SH-SY5Y (cell line): Measurements from ENCODE around the gene PPHLN1.

ENCODE experiments used
- GATA2 ChIP-seq: IDR thresholded peaks from 2 replicates; pipeline ENCODE4 v1.6.1; 2011; ENCODE audit warnings: mild to moderate bottlenecking, low read depth, low read length
- GATA3 ChIP-seq: IDR thresholded peaks from 2 replicates; pipeline ENCODE4 v1.6.1; 2011; ENCODE audit warnings: low read depth, mild to moderate bottlenecking, low read length, moderate library complexity

The PPHLN1 gene

DNA sequence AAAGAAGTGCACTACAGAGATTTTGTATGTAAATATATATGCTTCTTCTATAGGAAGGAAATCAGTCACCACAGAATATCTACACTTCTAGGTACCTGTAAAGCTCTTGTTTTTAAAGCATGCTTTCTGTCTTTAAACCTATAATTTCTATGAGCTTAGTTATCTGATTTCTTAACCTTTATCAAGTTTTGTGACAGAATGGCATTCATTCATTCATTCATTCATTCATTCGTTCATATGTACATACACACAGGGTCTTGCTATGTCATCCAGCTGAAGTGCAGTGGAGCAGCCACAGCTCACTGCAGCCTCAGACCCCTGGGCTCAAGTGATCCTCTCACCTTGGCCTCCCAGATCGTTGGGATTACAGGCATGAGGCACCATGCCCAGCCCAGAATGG is 16.1 kb downstream of the PPHLN1 start:
- TF ChIP-seq GATA2 = no peak
- no peak for TF ChIP-seq GATA3

DNA sequence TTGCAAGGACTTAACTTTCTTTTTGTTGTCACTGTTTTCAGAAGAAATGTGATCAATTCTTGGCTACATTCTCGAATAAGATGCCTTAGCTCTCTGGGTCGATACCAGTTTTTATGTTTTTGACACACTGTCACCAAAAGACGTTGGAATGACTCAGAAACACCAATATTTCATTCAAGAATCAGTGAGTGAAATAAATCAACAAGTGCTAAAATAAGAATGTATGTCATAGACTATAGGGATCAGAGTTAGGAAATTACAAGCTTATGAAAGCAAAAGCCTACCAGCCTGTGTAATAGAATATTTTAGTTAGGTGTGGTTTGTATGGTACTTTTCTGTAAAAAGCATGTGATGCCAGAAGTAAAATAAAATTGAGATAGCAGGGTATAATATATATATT is 17.8 kb downstream of the PPHLN1 start:
- TF ChIP-seq GATA2 (no peak), GATA3 (no peak)

DNA sequence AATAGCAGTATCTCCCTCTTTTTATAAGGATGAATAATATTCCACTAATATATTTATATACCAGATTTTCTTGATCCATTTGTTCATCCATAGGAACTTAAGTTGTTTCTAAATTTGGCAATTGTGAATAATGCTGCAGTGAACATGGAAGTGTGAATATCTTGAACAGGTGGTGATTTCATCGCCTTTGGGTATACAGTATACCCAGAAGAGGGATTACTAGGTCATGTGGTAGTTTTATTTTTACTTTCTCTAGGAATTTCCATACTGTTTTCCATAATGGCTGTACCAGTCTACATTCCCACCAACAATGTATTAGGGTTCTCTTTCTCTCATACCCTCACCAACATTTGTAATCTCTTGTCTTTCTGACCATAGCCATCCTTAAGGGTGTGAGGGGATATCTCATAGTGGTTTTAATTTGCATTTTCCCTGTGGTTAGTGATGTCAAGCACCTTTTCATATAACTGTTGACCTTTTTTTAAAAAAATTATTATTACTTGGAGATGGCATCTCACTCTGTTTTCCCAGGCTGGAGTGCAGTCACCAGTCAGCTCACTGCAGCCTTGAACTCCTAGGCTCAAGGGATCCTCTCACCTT is 20.5 kb downstream of the PPHLN1 start:
- no peak for TF ChIP-seq GATA2
- no peak for TF ChIP-seq GATA3

DNA sequence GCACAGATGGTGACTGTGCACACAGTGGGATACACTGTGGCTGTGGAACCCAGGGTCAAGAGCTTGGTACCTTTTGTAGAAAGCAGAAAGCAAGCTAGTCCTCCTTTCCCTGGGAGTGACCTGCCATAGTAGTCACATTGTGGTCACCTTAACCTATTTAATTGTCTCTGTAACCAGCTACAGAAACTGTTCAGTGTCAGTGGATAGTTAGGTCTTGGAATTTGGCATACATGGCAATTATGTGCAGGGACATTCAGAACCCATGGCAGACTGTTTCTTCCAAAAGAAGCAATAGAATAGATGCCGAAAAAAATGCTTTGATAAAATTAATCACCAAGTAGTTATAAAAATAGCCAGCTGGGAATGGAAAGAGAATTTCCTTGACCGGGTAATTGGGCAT is 30.4 kb downstream of the PPHLN1 start:
- TF ChIP-seq GATA3 (no peak), GATA2 (no peak)

DNA sequence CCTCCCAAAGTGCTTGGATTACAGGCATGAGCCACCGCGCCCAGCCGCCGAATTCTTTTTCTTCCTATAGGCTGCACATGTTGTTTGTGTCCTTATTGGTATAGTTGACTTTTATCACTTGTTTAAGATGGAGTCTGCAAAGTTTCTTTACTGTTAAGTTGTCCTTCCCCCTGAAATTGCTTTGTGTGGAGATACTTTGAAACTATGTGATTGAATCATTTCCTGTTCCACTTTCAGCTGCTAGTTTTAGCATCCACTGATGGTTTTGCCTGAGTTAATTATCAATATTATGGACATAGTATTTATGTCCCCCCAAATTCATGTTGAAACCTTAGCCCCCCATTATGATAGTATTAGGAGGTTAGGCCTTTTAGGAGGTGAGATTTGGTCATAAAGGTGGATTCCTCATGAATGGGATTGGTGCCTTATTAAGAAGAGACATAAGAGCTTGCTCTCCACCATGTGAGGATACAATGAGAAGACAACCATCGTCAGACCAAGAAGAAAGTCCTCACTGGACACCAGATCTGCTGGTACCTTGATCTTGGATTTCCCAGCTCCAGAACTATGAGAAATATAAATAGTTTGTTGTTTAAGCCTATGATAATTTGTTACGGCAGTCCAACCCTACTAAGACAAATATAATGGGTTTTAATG is 34.9 kb downstream of the PPHLN1 start:
- TF ChIP-seq GATA2 = no peak
- TF ChIP-seq GATA3 = no peak

DNA sequence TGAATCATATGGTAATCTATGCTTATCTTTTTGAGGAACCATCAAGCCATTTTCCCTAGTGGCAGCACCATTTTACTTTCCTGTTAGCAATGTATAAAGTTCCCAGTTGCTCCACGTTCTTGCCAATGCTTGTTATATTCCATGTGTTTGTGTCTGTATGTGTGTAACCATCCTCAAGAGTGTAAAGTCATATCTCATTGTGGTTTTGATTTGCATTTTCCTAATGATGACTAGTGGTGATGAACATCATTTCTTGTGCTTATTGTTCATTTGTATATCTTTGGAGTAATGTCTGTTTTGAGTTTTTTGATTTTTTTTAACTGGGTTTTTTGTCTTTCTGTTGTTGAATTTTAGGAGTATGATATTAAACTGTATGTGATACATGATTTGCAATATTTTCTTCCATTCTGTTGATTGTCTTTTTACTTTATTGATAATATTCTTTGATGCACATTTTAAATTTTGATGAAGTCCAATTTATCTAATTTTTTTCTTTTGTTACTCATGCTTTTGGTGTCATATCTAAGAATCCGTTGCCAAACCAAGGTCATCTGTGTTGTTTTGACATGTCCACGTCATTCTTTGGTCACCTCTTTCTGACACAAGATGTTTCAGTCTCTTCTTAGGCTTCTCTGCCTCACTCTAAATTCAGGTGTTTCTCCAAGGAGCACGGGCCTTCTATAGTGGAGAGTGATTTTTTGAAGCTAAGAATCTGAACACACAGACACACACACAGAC is 36.1 kb downstream of the PPHLN1 start:
- TF ChIP-seq GATA2 (no peak), GATA3 (no peak)

DNA sequence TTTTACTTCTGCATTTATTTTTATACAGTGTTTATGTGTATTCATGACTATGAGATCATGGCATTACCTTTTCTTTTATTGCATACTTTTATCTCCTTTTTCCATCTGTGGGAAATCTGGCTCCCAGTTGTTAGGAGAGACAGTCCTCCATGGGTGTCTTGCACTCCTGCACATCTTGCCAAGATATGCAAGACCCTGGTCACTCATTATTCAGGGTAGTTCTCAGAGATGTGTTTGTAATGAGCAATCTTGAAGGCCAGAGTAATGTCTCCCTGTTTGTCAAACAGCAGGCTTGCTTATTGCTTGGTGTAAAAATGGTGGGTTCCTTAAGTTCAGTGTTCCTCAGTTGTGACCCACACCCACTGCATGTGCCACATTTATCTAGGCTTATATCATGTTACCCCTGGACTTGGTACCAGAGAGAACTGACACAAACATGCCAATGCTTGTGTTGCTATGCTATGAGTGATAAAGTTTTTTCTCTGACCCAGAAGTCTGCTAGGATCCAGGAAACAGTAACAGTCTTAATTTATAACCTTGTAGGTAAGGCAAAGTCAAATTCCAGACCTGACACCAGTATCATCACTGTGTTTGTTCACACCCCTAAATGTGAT is 36.8 kb downstream of the PPHLN1 start:
- no peak for TF ChIP-seq GATA2
- TF ChIP-seq GATA3 = no peak

DNA sequence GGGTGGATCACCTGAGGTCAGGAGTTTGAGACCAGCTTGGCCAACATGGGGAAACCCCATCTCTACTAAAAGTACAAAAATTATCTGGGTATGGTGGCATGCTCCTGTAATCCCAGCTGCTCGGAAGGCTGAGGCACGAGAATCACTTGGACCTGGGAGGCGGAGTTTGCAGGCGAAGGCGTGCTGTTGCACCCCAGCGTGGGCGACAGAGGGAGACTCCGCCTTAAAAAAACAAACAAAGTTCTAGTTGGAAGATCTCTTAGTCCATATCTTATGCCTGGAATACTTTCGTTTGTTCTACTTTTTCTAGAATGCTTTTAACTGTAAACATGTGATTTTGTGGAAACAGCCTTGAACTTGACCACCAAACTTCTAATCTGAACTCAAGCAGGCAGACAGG is 38.7 kb downstream of the PPHLN1 start:
- TF ChIP-seq GATA2 (no peak), GATA3 (no peak)

DNA sequence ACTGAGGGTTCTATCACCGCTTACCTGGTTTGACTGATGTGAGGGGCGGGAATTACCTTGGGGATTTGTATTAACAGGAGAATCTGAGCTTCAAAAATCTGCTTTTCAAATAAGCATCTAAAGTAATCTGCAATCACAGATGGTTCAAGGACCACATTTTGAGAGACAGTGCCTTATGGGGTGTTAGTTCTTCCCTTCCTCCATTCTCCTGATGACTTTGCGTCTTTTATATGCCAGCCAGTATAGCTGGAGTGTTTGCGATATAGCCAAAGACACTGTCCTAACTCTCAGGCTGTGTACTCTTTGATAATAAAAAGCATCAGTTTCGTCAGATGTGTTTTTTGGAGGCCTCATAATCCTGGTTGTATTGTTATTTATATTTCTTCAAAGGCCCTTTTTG is 39.5 kb downstream of the PPHLN1 start:
- no peak for TF ChIP-seq GATA2
- TF ChIP-seq GATA3 = no peak

DNA sequence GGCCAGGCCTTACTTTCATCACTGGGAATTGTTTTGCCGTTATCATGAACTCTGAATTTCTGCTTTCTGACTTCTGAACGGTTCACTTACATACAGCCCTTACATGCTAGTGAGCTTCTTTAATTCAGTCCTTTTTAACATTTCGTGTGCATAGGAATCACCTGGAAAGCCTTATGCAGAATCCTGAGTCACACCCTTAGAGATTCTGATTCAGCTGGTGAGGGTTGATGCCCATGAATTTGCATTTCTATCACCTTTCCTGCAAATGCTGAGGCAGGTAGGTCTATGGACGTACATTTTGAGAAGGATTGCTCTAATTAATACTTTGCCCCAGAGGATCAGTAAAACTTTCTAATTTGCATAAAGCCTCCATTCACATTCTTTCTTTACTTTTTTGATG is 44.0 kb downstream of the PPHLN1 start:
- TF ChIP-seq GATA3 = no peak
- TF ChIP-seq GATA2 = no peak

DNA sequence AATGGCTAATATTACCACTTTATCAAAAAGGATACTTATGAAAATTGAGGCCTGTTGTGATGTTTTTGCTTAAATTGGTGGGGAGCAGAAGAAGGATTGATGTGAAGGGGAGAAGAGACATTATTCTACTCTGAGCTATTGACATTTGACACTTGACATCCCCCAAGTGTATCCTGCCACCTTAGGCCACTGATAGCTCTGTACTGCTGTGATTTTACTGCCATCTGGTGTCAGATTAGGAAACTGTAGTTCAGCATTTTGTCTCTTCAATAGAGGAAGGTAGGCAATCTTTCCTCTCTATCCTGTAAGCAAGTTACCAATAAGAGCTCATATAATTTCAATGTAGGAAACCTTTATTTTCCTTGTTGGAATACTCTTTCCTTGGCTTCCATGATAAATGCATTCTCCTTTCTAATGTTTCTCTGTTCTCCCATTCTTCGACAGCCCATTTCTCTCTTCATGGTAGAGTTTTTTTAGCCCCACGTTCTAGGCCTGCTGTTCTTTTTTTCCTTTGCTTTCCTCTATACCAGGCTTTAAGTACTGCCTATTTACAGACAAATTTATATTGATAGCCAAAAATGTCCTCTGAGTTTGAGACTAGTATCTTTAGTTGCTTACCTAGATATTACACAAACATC is 46.3 kb downstream of the PPHLN1 start:
- no peak for TF ChIP-seq GATA3
- no peak for TF ChIP-seq GATA2

DNA sequence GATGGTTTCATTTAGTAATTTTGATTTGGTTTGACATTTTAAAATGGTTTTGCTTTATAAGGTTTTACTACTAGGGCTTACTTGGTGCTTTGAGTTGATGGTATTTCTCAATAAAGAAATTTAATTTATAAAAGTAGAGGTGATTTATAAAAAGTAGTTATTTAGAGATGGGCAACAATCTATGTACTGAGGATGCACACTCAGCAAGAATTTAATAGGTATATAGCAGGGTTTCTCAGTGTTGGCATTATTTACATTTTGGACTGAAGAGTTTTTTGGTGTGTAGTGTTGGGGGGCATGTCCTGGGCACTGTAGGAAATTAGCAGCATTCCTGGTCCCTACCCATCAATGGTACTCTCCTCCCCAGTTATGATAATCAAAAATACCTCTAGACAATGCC is 47.7 kb downstream of the PPHLN1 start:
- TF ChIP-seq GATA2 = no peak
- TF ChIP-seq GATA3 = no peak

DNA sequence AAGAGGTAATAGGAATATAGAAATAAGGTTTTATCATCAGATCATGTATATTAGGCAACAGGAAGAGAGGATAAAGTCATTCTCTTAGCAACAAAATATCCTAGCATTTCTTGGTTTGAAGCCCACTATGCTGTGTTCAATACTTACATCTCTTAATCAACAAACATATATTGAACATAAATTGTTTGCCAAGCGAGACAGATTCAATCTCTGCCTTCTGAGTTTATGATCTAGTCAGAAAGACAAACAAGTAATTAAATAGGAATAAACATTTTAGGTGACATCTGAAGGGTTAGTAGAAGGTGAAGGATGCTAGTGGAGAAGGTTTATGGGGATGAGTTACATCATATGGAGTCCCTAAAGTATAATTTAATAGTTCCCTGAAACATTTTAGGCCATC is 54.8 kb downstream of the PPHLN1 start:
- TF ChIP-seq GATA3 (no peak), GATA2 (no peak)

DNA sequence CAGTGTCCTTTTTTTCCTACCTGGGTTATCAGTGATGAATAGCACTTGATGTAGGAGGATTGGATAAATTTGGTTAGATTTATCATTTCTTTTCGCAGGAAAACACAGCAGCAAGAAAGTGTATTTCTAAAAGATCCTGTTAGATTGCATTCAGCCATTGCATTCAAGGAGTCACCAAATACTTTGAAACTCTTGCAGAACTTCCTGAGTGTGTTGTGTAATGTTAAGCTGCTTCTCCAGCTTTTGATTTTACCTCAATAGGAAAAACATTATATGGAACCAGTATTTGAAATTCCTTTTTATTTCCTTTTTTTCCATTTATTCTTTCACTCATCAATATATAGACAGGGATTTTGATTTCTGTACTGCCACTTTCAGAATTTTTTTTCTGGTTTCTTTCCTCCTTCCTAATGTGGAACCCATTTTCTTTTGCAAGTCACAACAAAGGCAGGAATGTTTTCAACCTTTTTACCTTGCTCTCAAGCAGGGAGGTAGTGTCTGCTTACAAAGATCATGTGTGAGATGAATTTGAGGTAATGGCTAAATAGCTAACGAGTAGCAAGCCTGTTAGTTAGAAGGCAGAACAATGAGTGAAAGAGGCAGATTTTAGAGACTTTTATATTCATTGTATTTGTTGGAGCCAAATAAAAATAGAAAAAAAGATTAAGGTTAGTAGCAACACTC is 56.2 kb downstream of the PPHLN1 start:
- no peak for TF ChIP-seq GATA2
- no peak for TF ChIP-seq GATA3
